ENCODE data around the gene EPS8L1.

- TF ChIP-seq CTCF (IDR thresholded peaks at IDR 0.05) (no peak), POLR2A (IDR thresholded peaks at IDR 0.05) (no peak)
These were observed 5.1 kb upstream of the EPS8L1 start for GRCh38 chr19:55070466-55071128.

All from body of pancreas (tissue), 4 donors.